IMR-90 (cell line): ENCODE measurements around the gene NPAS2. TPM values are rescaled to one million over a fixed set of nuclear protein-coding genes. Genes with fewer than 3 reads are reported as not detected.

ENCODE experiments used
- ATAC-seq: fragments of 200-7000 bp; cut with Tn5 transposase; 2 replicates; pipeline ENCODE4 v1.9.1; 2020; ENCODE audit warnings: low read depth, mild to moderate bottlenecking, moderate library complexity
- BruUV-seq: library from RNA; stranded (reverse); fragments of 400-500 nt; replicated peaks from 2 replicates; lab custom pipeline; 2021; lab: Mats Ljungman, UMichigan
- CTCF ChIA-PET: fragments of 300-600 bp; formaldehyde crosslinking; extraction: SDS; loops from one replicate; lab custom pipeline; 2021; ENCODE audit warnings: antibody characterized with exemption; lab: Yijun Ruan, JAX
- POLR2A ChIA-PET: fragments of 300-600 bp; sonication (Branson Sonifier 250); formaldehyde crosslinking; loops from one replicate; lab custom pipeline; 2022; ENCODE audit warnings: antibody characterized with exemption; ENCODE audit not compliant: unreplicated experiment; lab: Charles Lee
- DNase-seq: peaks from one replicate; pipeline ENCODE4 v3.0.0; 2013
- H2AFZ ChIP-seq: replicated peaks from 2 replicates; pipeline ENCODE3; 2013; ENCODE audit warnings: low read length, mild to moderate bottlenecking; ENCODE audit not compliant: poor library complexity
- H2AK5ac ChIP-seq: 2 replicates; pipeline ENCODE4 v1.6.1; 2013; ENCODE audit warnings: low read depth, low read length, inconsistent platforms
- H2AK9ac ChIP-seq: replicated peaks from 2 replicates; pipeline ENCODE3; 2013; ENCODE audit warnings: mild to moderate bottlenecking, low read depth, low read length, moderate library complexity; ENCODE audit not compliant: poor library complexity
- H2BK120ac ChIP-seq: 2 replicates; pipeline ENCODE4 v1.6.1; 2013; ENCODE audit warnings: low read depth, low read length, inconsistent platforms
- H2BK15ac ChIP-seq: 3 replicates; pipeline ENCODE4 v1.6.1; 2013; ENCODE audit warnings: low read depth, low read length, inconsistent platforms
- H2BK20ac ChIP-seq: 2 replicates; pipeline ENCODE4 v1.6.1; 2013; ENCODE audit warnings: low read depth, mild to moderate bottlenecking, inconsistent platforms, low read length, moderate library complexity
- H2BK5ac ChIP-seq: 2 replicates; pipeline ENCODE4 v1.6.1; 2013; ENCODE audit warnings: mild to moderate bottlenecking, low read depth, low read length, inconsistent platforms; ENCODE audit not compliant: poor library complexity, severe bottlenecking
- H3K14ac ChIP-seq: replicated peaks from 2 replicates; pipeline ENCODE4 v1.6.1; 2013; ENCODE audit warnings: low read depth, low read length, inconsistent platforms
- H3K18ac ChIP-seq: 2 replicates; pipeline ENCODE4 v1.6.1; 2013; ENCODE audit warnings: low read depth, low read length, control low read depth
- H3K23ac ChIP-seq: 2 replicates; pipeline ENCODE4 v1.6.1; 2013; ENCODE audit warnings: low read depth, low read length, inconsistent platforms
- H3K27ac ChIP-seq: 2 replicates; pipeline ENCODE4 v1.5.1; 2013; ENCODE audit warnings: mild to moderate bottlenecking, control low read depth, low read length; ENCODE audit not compliant: insufficient read depth
- H3K27me3 ChIP-seq: 2 replicates; pipeline ENCODE4 v1.6.1; 2013; ENCODE audit warnings: low read length; ENCODE audit not compliant: control insufficient read depth, insufficient read depth
- H3K36me3 ChIP-seq: 2 replicates; pipeline ENCODE4 v1.6.1; 2013; ENCODE audit warnings: low read length, mixed read lengths; ENCODE audit not compliant: control insufficient read depth, insufficient read depth
- H3K4ac ChIP-seq: 2 replicates; pipeline ENCODE4 v1.6.1; 2013; ENCODE audit warnings: low read depth, low read length, inconsistent platforms
- H3K4me1 ChIP-seq: 2 replicates; pipeline ENCODE4 v1.6.1; 2013; ENCODE audit warnings: low read length, mixed read lengths; ENCODE audit not compliant: control insufficient read depth, insufficient read depth
- H3K4me2 ChIP-seq: 2 replicates; pipeline ENCODE4 v1.6.1; 2013; ENCODE audit warnings: low read depth, mild to moderate bottlenecking, control low read depth, low read length, moderate library complexity
- H3K4me3 ChIP-seq: 2 replicates; pipeline ENCODE4 v1.5.1; 2013; ENCODE audit warnings: low read depth, mild to moderate bottlenecking, control low read depth, low read length, moderate library complexity; ENCODE audit not compliant: insufficient read depth
- H3K56ac ChIP-seq: 2 replicates; pipeline ENCODE4 v1.6.1; 2013; ENCODE audit warnings: low read length, inconsistent platforms; ENCODE audit not compliant: insufficient read depth; ENCODE audit errors: extremely low read depth
- H3K79me1 ChIP-seq, 2 experiments: 2 replicates each; pipeline ENCODE4 v1.6.1; 2013; ENCODE audit warnings: low read length in 2 of 2, inconsistent platforms in 1 of 2, low read depth in 1 of 2
- H3K9ac ChIP-seq: 2 replicates; pipeline ENCODE4 v1.6.1; 2013; ENCODE audit warnings: low read depth, low read length, control low read depth
- H3K9me1 ChIP-seq: 2 replicates; pipeline ENCODE4 v1.6.1; 2013; ENCODE audit warnings: low read length, inconsistent platforms; ENCODE audit not compliant: insufficient read depth
- H3K9me3 ChIP-seq: 2 replicates; pipeline ENCODE4 v1.6.1; 2013; ENCODE audit warnings: low read length; ENCODE audit not compliant: control insufficient read depth, insufficient read depth
- H4K20me1 ChIP-seq: 2 replicates; pipeline ENCODE4 v1.6.1; 2013; ENCODE audit warnings: low read length, inconsistent platforms; ENCODE audit not compliant: insufficient read depth
- H4K5ac ChIP-seq: 2 replicates; pipeline ENCODE4 v1.6.1; 2013; ENCODE audit warnings: mild to moderate bottlenecking, low read depth, low read length, control low read depth
- H4K8ac ChIP-seq, 2 experiments: 2 replicates each; pipeline ENCODE4 v1.6.1; 2013; ENCODE audit warnings: low read depth in 2 of 2, low read length in 2 of 2, control low read depth in 1 of 2, inconsistent platforms in 1 of 2
- H4K91ac ChIP-seq: 2 replicates; pipeline ENCODE4 v1.6.1; 2013; ENCODE audit warnings: low read depth, low read length, inconsistent platforms; ENCODE audit not compliant: insufficient read depth
- BHLHE40 ChIP-seq: fragments of 150-350 bp; IDR thresholded peaks from 2 replicates; pipeline ENCODE4 v1.6.1; 2016; ENCODE audit warnings: mild to moderate bottlenecking, low read depth, low read length
- CEBPB ChIP-seq: IDR thresholded peaks from 2 replicates; pipeline ENCODE4 v1.6.1; 2012; ENCODE audit warnings: low read depth, low read length, improper control_type of control experiment
- MAFK ChIP-seq: IDR thresholded peaks from 2 replicates; pipeline ENCODE4 v1.6.1; 2012; ENCODE audit warnings: low read depth, low read length, improper control_type of control experiment
- MAZ ChIP-seq: IDR thresholded peaks from 2 replicates; pipeline ENCODE4 v1.6.1; 2012; ENCODE audit warnings: low read depth, mild to moderate bottlenecking, low read length, improper control_type of control experiment, moderate library complexity, borderline replicate concordance
- NFE2L2 ChIP-seq: fragments of 150-350 bp; IDR thresholded peaks from 2 replicates; pipeline ENCODE4 v1.6.1; 2016; ENCODE audit warnings: low read depth, mild to moderate bottlenecking, low read length
- POLR2A ChIP-seq: IDR thresholded peaks from 2 replicates; pipeline ENCODE4 v1.6.1; 2012; ENCODE audit warnings: mild to moderate bottlenecking, low read depth, low read length
- RCOR1 ChIP-seq: IDR thresholded peaks from 2 replicates; pipeline ENCODE4 v1.6.1; 2012; ENCODE audit warnings: mild to moderate bottlenecking, low read length, improper control_type of control experiment; ENCODE audit not compliant: insufficient replicate concordance
- WGBS, 2 experiments: methylation state at CpG; one replicate each; pipeline versions ENCODE4 v1.1.5 to v1.1.7; 2013; ENCODE audit warnings: missing lambda C conversion rate in 2 of 2; ENCODE audit not compliant: insufficient read length in 1 of 2; ENCODE audit errors: extremely low coverage in 2 of 2; 5-methylcytosine and 5-hydroxymethylcytosine counted together
- dilution Hi-C: fragments of 300-500 bp; cut with HindIII; formaldehyde crosslinking; loops from one replicate; pipeline ENCODE4 v1.14.3; 2018; ENCODE audit warnings: low sequenced_read_pairs; ENCODE audit not compliant: unreplicated experiment
- in situ Hi-C: fragments of 300-500 bp; cut with MboI; formaldehyde crosslinking; loops from 3 replicates; pipeline ENCODE4 v1.14.3; 2019; ENCODE audit warnings: low sequenced_read_pairs, inconsistent platforms, mixed read lengths
- intact Hi-C: fragments of 100-400 bp; cut with micrococcal nuclease; formaldehyde crosslinking; loops from 2 replicates; pipeline ENCODE4 v1.10.0; 2022
- polyA plus RNA-seq, 3 experiments: library from polyadenylated mRNA; depleted of rRNA; stranded (reverse); fragments of >200 nt; gene quantifications; 2 replicates each; pipeline ENCODE4 v1.2.3, GENCODE V29; 2012; ENCODE audit warnings: low replicate concordance in 1 of 3
- total RNA-seq: library from RNA; depleted of rRNA; stranded (reverse); fragments of >200 nt; gene quantifications from 2 replicates; pipeline ENCODE4 v1.2.3, GENCODE V29; 2012
- TF ChIP-seq, protein P1 (sequence below): conservative IDR thresholded peaks from 2 replicates; pipeline ENCODE4 v1.5.1; 2012; ENCODE audit warnings: mild to moderate bottlenecking, low read depth, low read length, improper control_type of control experiment

NPAS2 gene
- total and polyA plus RNA-seq, 2 of the 4 experiments (the other 2 are of a cell fraction), result 5.2 to 14.8 TPM

DNA sequence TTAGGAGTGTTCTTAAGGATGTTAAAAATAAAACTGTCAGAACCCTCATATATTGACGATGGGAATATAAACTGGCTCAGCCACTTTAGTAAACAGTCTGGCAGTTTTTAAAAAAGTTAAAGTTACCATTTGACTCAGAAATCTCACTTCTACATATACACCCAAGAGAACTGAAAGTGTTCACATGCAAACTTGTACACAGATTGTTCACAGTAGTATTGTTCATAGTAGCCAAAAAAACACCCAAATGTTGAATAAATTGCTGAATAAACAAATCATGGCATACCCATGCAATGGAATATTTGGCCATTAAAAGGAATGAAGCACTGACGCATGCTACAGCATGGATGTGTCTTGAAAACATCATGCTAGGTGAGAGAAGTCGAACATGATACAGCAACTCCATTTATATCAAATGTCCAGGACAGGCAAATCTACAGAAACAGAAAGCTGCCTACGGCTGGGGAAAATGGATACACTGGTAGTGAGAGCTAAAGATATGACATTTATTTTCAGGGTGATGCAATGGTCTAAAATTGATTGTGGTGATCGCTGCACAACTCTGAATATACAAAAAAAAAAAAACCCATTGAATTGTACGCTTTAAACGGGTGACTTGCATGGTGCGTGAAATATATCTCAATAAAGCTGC is 192.2 kb downstream of the NPAS2 start:
- no peak overlapping the region for H3K4me2 ChIP-seq
- no peak for ATAC-seq
- TF ChIP-seq MAFK, result peak; percentile 76
- TF ChIP-seq NFE2L2, result no peak
- TF ChIP-seq BHLHE40, result no peak
- no peak for TF ChIP-seq POLR2A
- TF ChIP-seq RCOR1, result no peak
- TF ChIP-seq, protein P1, sequence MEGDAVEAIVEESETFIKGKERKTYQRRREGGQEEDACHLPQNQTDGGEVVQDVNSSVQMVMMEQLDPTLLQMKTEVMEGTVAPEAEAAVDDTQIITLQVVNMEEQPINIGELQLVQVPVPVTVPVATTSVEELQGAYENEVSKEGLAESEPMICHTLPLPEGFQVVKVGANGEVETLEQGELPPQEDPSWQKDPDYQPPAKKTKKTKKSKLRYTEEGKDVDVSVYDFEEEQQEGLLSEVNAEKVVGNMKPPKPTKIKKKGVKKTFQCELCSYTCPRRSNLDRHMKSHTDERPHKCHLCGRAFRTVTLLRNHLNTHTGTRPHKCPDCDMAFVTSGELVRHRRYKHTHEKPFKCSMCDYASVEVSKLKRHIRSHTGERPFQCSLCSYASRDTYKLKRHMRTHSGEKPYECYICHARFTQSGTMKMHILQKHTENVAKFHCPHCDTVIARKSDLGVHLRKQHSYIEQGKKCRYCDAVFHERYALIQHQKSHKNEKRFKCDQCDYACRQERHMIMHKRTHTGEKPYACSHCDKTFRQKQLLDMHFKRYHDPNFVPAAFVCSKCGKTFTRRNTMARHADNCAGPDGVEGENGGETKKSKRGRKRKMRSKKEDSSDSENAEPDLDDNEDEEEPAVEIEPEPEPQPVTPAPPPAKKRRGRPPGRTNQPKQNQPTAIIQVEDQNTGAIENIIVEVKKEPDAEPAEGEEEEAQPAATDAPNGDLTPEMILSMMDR, result no peak
- no peak for TF ChIP-seq MAZ
- peak; percentile 69 for TF ChIP-seq CEBPB
- no peak overlapping the region for H2BK20ac ChIP-seq
- POLR2A ChIA-PET, result interaction anchor here (0.6 to 1.6 kb wide), 2 partner anchors 10 to 150 kb away, joined by 4 read pairs; partner anchors contain the start of gene RPL31
- H2AK9ac ChIP-seq, result no peak overlapping the region
- no peak overlapping the region for H3K9ac ChIP-seq
- H3K36me3 ChIP-seq, result peaks cover 30% of the 10 kb centered on the region
- H2BK15ac ChIP-seq, result no peak overlapping the region
- no peak overlapping the region for H3K23ac ChIP-seq
- intact Hi-C loops (loop anchor here (1.0 to 5.0 kb wide), 3 partner anchors 141 to 240 kb away; partner anchors contain the start of gene CNOT11), dilution Hi-C loops (no loop called here), in situ Hi-C loops (loop anchor here (5.0 kb wide), 1 partner anchor 195 kb away; no protein-coding TSS in a partner anchor)
- no TSS peak for BruUV-seq
- no peak overlapping the region for H2BK120ac ChIP-seq
- H2BK5ac ChIP-seq, result no peak overlapping the region
- H3K56ac ChIP-seq, result no peak overlapping the region
- H3K4me3 ChIP-seq, result no peak overlapping the region
- no peak overlapping the region for H4K91ac ChIP-seq
- H4K5ac ChIP-seq, result no peak overlapping the region
- WGBS, 2 experiments, result no CpG with 5 or more reads among the region's 8 CpGs
- CTCF ChIA-PET, result interaction anchor here (0.6 to 2.2 kb wide), 13 partner anchors 15 to 1250 kb away, joined by 3 to 19 read pairs (median 4); no protein-coding TSS in a partner anchor
- H3K27me3 ChIP-seq, result no peaks in the 10 kb centered on the region
- no peak overlapping the region for H3K18ac ChIP-seq
- H4K20me1 ChIP-seq, result peaks cover 42% of the 10 kb centered on the region
- H3K14ac ChIP-seq, result no peak overlapping the region
- DNase-seq, result peak; percentile 11
- H3K4me1 ChIP-seq, result 0 out of 2 replicates have a peak, but pooled peaks cover 2% of the 10 kb centered on the region
- no peak overlapping the region for H2AFZ ChIP-seq
- no peak overlapping the region for H2AK5ac ChIP-seq
- no peaks in the 10 kb centered on the region for H3K9me3 ChIP-seq
- no peak overlapping the region for H3K27ac ChIP-seq
- no peak overlapping the region for H4K8ac ChIP-seq
- 0 out of 2 replicates have a peak, but pooled peaks cover 4% of the 10 kb centered on the region for H3K9me1 ChIP-seq
- no peak overlapping the region for H3K4ac ChIP-seq
- H3K79me1 ChIP-seq, result peaks cover 23 to 58% of the 10 kb centered on the region in 2 experiments
